HG02759 (cell line): ENCODE data around the gene DYDC1.
"Not testable (repeated sequence)": the region's sequence is repeated elsewhere in the genome, so short reads cannot be mapped to it uniquely, and the experiment has no call there.

Experiments used
- ATAC-seq: cut with Tn5 transposase; IDR thresholded peaks from one replicate; pipeline ENCODE4 v1.9.1; 2021; ENCODE audit warnings: mild to moderate bottlenecking, moderate library complexity; ENCODE audit not compliant: unreplicated experiment

DYDC1 gene

GRCh38 chr10:80344912-80345311 lies 11.6 kb downstream of the DYDC1 start:
- ATAC-seq: no peak

GRCh38 chr10:80344276-80344675 lies 12.3 kb downstream of the DYDC1 start:
- ATAC-seq: no peak

- ATAC-seq: no peak
Observed at GRCh38 chr10:80333983-80334382, 22.6 kb downstream of the DYDC1 start.

GRCh38 chr10:80324891-80325364 lies 31.6 kb downstream of the DYDC1 start:
- no peak for ATAC-seq

GRCh38 chr10:80324086-80324485 lies 32.5 kb downstream of the DYDC1 start:
- ATAC-seq: no peak

- ATAC-seq: no peak
Observed at GRCh38 chr10:80323311-80323710, 33.2 kb downstream of the DYDC1 start.

- no peak for ATAC-seq
Observed at GRCh38 chr10:80322711-80323110, 33.8 kb downstream of the DYDC1 start.

- no peak for ATAC-seq
Observed at GRCh38 chr10:80322158-80322557, 34.4 kb downstream of the DYDC1 start.

GRCh38 chr10:80321183-80321582 lies 35.4 kb downstream of the DYDC1 start:
- no peak for ATAC-seq

GRCh38 chr10:80320377-80320776 lies 36.2 kb downstream of the DYDC1 start:
- no peak for ATAC-seq

- no peak for ATAC-seq
Observed at GRCh38 chr10:80319725-80320290, 36.7 kb downstream of the DYDC1 start.

- ATAC-seq: no peak
Observed at GRCh38 chr10:80319318-80319717, 37.2 kb downstream of the DYDC1 start.

- ATAC-seq: no peak
Observed at GRCh38 chr10:80318742-80319141, 37.8 kb downstream of the DYDC1 start.

GRCh38 chr10:80315391-80315790 lies 41.2 kb downstream of the DYDC1 start:
- ATAC-seq: no peak

- no peak for ATAC-seq
Observed at GRCh38 chr10:80313523-80313922, 43.0 kb downstream of the DYDC1 start.

- not testable (repeated sequence) for ATAC-seq
Observed at GRCh38 chr10:80305989-80306388, 50.6 kb downstream of the DYDC1 start.

GRCh38 chr10:80296942-80297341 lies 59.6 kb downstream of the DYDC1 start:
- ATAC-seq: no peak

GRCh38 chr10:80292607-80293239 lies 63.8 kb downstream of the DYDC1 start:
- no peak for ATAC-seq

- no peak for ATAC-seq
Observed at GRCh38 chr10:80290474-80291220, 65.9 kb downstream of the DYDC1 start.

- no peak for ATAC-seq
Observed at GRCh38 chr10:80289451-80290287, 66.9 kb downstream of the DYDC1 start, which contains the start of gene MAT1A. MAT1A (minus strand) TSS chr10:80289658; CDS start chr10:80289423, 235 bp downstream.

GRCh38 chr10:80288849-80289248 lies 67.7 kb downstream of the DYDC1 start:
- no peak for ATAC-seq
